Measurements from ENCODE around the gene CHRM5.
"Not testable (repeated sequence)": the region's sequence is repeated elsewhere in the genome, so short reads cannot be mapped to it uniquely, and the experiment has no call there.

CHRM5 gene

DNA sequence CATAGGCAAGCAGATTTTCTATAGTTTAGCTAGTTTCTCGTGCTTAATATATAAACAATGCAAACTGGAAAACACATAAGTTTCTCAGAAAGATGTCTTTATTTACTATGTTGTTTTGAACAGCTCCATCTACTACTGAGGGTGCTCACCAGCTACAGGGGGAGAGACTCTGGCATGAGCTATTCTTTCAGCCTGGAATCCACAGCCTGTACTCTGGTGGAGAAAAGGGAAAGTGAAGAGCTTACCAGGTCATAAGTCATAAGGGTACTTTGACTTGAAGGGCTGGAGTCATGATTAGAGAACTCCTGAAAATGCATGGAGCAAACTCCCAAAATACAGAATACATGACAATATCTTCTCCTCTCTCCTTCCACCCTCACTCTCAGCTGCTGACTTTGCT lies 75.1 kb downstream of the CHRM5 start:
- DNase-seq = no peak

DNA sequence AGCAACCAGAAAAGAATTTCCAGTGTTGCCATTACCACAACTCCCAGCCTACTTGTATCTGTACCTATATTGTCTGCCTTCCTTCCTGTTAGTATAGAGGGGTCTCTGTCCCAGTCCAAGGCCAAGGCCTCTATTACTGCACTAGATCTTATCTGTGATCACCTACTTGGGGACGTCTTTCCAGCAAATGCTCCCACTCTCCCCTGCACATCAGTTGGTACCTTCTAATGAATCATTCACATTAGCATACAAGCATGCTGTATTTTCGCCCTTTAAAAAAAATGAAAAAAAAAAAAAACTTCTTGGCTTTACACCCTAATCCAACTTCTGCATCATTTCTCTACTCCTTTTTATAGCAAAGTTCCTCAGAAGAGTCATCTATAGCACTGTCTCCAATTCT lies 75.5 kb downstream of the CHRM5 start:
- no peak for DNase-seq

DNA sequence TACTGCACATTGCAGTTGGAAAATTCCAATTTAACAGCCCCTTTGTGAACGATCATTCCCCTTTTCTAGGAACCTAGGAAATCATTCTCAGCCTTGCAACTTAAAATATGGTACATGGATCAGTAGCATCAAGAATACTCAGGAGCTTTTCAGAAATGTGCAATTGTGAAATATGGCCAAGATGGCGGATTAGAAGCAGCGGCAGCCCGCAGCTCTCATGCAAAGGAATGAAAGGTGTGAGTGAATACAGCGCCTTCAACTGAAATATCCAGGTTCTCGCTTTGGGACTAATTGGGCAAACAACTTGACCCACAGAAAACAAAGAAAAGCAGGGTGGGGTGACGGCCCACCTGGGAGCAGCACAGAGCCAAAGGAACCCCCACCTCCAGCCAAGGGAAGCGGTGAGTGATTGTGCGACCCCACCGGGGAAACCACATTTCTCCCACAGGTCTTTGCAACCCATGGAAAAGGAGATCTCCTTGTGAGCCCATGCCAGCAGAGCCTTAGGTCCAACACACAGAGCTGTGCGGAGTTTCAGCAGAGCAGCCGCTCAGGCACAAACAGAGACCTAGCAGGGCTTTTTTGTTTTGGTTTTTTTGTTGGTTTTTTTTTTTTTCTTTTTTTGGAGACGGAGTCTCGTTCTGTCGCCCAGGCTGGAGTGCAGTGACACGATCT lies 78.3 kb downstream of the CHRM5 start:
- DNase-seq = no peak

DNA sequence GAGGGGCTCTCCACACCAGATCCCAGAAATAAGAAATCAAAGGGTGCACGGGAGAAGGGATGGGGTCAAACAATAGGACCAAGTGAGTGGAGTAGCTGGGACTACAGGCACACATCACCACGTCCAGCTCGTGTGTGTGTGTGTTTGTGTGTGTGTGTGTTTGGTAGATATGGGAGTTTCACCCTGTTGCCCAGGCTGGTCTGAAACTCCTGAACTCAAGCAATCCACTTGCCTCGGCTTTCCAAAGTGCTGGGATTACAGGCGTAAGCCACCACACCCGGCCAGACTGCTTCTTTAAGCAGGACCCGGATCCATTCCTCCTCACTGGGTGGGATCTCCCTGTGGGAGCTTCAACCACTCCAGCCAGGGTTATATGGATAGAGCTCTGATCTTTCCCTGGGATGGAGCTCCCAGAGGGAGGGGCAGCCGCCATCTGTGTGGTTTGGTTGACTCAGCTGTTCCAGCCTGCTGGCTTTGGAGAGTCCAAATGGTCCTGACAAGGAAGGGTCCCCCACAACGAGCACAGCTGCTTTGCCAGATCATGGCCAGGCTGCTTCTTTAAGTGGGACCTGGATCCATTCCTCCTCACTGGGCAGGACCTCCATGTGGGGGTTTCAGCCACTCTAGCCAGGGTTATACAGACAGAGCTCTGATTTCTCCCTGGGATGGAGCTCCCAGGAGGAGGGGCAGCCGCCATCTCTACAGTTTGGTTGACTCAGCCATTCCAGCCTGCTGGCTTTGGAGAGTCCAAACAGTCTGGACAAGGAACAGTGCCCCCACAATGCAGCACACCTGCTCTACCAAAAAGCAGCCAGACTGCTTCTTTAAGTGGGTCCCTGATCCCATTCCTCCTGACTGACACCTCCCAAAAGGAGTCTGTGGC lies 79.8 kb downstream of the CHRM5 start:
- DNase-seq = no peak

DNA sequence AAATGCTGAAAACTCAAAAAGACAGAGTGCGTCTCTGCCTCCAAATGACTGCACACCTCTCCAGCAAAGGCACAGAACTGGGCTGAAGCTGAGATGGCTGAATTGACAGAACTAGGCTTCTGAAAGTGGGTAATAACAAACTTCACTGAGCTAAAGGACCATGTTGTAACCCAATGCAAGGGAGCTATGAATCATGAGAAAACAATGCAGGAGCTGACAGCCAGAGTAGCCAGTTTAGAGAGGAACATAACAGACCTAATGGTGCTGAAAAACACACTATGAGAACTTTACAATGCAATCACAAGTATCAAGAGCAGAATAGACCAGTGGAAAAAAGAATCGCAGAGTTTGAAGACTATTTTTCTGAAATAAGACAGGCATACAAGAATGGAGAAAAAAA lies 80.8 kb downstream of the CHRM5 start:
- no peak for DNase-seq

DNA sequence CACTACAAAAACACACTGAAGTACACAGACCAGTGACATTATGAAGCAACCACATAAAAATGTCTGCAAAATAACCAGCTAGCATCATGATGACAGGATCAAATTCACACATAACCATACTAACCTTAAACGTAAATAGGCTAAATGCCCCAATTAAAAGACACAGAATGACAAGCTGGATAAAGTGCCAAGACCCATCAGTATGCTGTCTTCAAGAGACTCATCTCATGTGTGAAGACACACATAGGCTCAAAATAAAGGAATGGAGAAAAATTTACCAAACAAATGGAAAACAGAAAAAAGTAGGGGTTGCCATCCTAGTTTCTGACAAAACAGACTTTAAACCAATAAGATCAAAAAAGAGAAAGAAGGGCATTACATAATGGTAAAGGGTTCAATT lies 82.1 kb downstream of the CHRM5 start:
- not testable (repeated sequence) for DNase-seq

DNA sequence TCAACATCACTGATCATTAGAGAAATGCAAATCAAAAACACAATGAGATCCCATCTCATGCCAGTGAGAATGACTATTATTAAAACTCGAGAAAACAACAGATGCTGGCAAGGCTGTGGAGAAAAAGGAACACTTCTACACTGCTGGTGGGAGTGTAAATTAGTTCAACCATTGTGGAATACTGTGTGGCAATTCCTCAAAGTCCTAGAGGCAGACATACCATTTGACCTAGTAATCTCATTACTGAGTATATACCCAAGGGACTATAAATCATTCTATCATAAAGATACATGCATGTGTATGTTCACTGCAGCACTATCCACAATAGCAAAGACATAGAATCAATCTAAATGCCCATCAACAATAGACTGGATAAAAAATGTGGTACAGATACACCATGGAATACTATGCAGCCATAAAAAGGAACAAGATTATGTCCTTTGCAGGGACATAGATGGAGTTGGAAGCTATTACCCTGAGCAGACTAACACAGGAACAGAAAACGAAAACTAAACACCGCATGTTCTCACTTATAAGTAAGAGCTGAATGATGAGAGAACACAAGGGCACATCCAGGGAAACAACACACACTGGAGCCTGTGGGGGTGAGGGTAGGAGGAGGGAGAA lies 85.9 kb downstream of the CHRM5 start:
- no peak for DNase-seq

DNA sequence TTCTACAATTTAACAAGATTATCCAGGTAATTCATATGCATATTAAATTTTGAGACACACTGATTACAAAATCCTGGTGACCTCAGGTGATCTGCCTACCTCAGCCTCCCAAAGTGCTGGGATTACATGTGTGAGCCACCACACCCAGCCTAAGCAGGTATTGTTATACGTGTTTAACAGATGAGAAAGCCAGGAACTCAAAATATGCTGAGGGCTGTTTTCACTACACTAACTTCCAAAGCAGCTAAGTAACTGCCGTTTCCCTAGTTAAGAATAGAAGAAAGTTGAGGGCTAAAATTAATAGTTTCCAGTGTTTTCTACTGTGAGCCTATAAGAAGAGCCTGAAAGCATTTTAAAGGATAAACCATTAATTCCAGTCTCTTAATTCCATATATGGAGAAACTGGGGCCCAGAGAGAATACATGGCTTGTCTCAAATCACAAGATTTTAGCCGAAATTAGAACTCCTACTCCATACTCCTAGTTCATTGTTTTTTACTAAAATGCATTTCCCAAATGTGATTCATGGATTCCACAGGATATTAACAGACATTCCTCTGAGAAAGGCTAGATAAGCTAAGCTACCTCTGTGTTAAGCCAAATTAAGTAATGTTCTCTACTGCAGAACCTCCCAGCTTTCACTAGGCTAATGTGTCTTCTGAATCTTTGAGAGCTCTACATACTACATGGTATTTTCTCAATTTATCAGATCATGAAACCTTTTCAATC lies 87.7 kb downstream of the CHRM5 start:
- DNase-seq = no peak

DNA sequence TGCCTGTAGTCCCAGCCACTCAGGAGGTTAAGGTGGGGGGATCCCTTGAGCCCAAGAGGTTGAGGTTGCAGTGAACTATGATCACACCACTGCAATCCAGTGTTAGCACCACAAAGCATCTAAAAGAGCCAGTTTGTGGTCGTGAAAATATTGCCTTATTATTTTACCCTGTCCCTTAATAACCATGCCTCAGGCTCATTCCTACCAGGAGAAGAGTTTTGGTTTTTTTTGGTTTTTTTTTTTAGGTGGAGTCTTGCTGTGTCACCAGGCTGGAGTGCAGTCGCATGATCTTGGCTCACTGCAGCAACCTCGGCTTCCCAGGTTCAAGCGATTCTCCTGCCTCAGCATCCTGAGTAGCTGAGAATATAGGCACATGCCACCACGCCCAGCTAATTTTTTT lies 88.6 kb downstream of the CHRM5 start:
- DNase-seq = no peak

DNA sequence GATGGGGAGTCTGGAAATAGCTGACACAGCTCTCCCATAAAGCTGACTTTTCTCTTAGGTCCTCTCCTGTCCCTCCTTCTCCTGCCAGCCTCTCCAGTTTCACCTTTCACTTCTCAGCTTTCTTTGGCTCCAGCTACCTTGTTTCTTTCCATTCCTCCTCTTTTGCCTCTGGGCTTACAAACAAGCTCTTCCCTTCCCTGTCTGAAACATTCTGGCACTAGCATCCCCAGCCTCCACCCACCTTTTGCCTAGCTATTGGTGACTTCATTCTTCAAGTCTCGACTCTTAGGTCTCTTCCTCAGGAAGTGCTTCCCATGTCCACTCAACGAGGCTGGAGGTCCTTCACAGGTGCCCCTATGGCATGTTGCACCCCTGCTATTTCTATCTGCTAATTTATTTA lies 91.2 kb downstream of the CHRM5 start:
- DNase-seq = no peak

DNA sequence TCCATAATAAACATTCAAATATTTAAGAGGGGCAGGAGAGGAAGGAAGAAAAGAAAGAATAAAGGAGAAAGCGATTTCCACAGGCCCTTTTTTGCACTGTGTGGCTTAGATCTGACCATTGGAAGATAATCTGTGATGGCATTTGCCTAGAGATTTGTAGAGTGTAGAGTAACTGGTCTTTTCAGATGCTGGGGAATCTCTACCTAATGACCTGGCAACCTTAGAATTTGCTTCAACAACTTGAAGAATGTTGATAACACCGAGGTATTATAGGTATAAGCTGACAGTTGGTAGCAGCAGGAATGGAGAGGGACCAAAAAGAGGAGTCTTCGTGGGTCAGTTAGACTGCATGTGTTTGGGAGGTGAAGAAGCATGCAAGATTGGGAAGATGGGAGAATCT lies 91.6 kb downstream of the CHRM5 start:
- no peak for DNase-seq

DNA sequence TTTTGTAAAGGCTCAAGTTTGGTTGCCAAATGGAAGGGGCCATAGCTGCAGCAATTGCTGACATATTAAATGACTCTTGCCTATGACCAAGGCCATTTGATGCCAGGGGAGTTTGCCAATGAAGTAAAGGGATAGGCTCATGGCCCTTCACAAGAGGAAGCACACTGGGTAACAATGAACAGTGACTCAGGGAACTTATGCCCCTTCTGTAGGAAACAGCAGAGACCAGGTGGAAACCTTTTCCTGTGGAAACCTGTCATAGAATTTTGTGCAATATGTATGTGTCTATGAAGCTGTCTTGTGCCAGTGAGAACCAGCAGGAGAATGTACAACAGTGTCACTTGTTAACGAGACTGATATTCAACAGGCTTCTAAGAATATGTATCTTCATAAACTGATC lies 96.1 kb downstream of the CHRM5 start:
- DNase-seq = no peak

DNA sequence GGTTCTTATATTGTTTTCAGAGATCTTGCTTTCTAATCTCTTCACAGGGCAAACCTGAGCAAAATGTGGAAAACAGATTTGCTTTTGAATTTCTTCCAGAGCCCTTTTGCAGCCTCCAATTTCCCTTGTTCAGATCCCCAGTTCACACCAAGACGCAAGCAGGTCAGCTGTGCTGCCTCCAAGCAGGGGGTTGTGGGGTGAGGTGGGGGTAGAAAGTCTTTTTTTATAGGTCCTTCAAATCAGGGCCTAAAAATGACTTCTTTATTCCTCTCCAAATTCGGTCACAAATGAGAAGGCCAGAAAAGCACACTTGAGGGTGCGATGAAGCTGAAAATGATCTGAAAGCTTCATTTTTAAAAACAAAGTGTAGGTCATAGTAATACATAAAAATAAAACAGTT lies 97.0 kb downstream of the CHRM5 start:
- DNase-seq = no peak

DNA sequence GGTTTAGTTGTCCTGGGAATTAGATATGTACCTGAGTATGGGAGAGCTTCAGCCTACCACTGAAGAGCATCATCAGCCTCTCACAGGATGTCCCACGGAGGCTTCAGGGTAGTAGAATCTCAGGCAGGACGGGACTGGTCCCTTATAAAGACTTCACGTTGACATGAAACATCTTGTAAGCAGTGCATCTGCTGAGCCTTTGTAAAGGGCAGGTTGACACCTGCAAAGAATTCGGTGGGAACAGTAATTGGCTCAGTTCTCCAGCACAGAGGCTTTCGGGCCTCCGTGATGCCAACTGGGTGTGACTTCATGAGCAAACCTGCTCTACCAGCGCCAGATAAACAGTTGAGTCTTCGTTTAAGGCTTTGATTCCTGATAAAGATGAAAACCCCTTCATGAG lies 97.6 kb downstream of the CHRM5 start:
- no peak for DNase-seq

DNA sequence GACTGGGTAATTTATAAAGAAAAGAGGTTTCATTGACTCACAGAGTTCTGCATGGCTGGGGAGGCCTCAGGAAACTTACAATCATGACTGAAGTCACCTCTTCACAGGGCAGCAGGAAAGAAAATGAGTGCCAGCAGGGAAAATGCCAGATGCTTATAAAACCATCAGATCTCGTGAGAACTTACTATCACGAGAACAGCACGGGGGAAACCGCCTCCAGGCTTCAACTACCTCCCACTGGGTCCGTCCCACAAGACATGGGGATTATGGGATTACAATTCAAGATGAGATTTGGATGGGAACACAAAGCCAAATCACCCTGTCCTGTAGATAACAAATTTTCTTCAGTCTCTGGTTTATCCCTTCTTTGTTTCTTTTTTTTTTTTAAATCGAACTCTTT lies 101.7 kb downstream of the CHRM5 start:
- no peak for DNase-seq

DNA sequence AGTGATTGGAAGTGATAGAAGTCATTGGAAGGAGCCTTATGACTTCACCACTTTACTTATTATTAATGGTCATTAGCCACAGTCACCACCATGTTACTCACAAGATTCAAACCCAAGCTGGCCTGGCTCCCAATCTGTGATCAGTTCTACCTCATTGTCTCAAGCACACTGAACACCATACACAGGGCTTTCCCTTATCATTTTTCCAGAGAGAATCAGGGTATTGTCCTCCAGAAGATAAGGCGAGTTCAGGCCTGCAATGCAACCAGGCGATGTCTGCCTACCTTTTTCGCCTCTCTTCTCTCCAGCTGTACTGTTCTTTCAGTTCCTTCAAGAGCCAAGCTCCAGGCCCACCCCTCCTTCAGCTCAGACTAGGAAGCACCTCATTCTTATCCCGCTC lies 108.5 kb downstream of the CHRM5 start:
- DNase-seq = no peak

DNA sequence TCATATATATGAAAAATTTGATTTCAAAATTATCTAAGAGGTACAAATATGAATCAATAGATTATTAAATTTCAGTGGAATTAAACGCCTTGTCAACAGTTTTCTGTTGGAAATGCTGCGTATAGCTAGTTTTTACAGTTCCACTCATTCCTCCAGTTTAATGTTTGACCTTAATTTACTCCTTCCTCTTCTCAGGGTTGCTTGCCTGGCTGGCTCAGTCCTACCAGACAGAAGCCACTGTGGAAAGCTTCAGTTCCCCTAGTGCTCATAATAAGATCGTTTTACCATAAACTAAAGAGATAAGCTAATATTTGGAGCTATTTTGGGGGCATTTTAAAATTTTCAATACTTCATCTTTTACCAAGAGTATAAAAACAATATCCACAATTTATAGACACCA lies 110.6 kb downstream of the CHRM5 start:
- no peak for DNase-seq

DNA sequence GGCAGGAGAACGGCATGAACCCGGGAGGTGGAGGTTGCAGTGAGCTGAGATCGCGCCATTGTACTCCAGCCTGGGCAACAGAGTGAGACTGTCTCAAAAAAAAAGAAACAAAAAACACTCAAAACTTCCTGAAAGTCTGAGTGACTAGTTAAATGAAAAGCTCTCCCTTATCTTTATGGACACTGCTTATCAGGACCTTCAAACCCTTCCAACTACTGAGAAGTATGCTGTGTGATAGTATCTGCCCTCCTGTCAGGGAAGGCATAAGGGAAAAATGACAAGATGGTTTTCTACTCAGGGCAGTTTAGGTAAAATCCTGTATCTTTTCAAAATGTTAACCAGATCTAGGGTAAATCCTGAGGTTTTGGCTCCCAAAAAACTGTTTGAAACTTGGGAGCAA lies 111.6 kb downstream of the CHRM5 start:
- no peak for DNase-seq

DNA sequence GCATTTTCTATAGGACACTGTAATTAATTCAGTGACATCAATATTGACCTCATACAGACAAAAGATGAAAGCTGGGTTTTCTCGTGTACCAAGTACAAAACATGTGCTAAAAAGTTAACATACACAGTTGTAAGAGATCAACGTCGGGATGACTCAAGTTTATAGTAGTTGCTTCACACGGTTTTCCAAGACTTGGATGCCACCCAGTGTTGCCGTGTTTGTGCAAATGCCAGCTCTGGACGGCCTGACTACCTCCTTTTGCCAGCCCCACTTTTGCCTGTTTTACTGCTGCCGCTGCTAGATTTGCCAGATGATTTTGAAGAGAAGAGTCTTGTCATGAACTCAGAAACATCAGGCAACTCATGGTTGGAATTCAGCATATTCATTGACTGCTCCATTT lies 115.8 kb downstream of the CHRM5 start:
- DNase-seq = no peak

DNA sequence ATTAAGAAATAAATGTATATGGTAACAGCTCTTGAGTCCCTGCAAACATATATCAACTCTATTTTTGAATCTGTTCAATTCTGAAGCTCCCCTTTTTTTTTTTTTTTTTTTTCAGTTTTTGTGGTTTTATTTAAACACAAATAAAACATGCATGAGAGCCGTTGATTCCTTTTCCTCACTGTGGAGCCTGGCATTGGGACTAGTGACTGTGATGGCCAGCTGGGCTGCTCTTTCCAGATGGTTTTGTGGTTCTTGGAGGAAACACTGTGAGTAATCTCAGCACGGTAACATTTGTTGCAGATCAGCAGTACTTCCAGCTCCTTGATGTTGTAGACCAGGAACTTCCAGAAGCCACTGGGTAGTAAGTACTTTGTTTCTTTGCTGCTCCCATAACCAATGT lies 117.4 kb downstream of the CHRM5 start:
- DNase-seq = no peak

DNA sequence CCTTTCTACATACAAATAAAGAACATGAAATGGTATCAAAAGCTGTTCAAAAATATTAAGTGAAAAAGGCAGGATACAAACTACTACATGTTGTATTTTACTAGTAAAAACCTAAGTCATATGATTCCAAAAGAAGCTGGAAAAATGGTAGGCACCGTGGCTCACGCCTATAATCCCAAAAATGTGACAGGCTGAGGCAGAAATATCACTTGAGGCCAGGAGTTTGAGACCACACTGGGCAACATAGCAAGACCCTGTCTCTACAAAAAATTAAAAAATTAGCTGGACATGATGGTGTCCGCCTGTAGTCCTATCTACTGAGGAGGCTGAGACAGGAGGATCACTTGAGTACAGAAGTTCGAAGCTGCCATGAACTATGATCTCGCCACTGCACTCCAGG lies 131.6 kb downstream of the CHRM5 start:
- DNase-seq = no peak

DNA sequence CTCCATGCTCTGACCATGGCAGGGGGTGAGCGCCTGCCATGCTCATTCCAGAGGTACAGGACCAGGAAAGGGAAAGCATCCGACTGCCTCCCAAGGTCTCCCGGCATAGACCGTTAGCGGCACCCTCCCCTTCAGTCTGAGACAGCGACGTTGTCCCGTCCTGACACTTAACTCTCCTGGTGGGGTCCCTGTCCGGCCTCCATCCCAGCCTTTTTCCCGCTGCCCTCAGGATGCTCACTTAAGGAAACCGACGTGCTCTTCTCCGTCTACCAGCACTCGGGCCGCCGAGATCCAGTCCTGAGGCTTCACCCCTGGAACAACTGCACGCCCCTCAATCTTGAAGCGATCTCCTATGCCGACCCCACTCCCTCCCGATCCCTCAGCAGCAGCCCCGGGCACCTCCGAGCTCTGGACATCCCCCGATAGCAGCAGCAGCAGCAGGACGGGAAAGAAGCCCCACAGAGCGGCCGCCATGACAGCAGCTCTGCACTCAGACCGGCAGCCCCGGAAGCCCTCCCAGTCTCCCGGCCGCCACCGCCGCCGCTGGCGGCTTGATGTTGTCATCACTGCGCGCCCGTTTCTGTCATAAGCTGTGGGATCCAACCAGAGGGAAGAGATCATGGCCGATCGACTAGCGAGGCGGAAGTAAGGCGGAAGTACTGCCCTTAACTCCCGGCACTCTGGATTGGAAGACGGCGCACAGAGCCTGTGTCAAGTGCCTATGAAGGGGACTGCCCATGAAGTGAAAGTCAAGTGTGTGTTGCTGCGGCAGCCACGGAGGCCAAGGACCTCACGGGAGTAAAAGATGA lies 133.3 kb downstream of the CHRM5 start, which contains the start of the genes EMC7 and PGBD4:
EMC7 (minus strand) TSS at position 497 of the 809 bp plus-strand sequence; CDS start at position 474, 23 bp downstream.
PGBD4 (plus strand) TSS at position 718 of the 809 bp plus-strand sequence. CDS start 449 bp downstream, outside the sequence.
- peak; percentile 81 to 94 for DNase-seq

All from NCI-H187 (cell line).